Caco-2 (cell line): ENCODE data around the gene DCXR. TPM values are rescaled to one million over a fixed set of nuclear protein-coding genes. Genes with fewer than 3 reads are reported as not detected.

Source experiments
- BruUV-seq: library from RNA; stranded (reverse); fragments of 400-500 nt; replicated peaks from 2 replicates; lab custom pipeline; 2021; lab: Mats Ljungman, UMichigan
- CTCF ChIA-PET: fragments of 300-600 bp; sonication (Branson Sonifier 250); formaldehyde crosslinking; loops from one replicate; lab custom pipeline; 2022; ENCODE audit warnings: antibody characterized with exemption; lab: Charles Lee
- POLR2A ChIA-PET: fragments of 300-600 bp; sonication (Branson Sonifier 250); formaldehyde crosslinking; loops from one replicate; lab custom pipeline; 2022; ENCODE audit warnings: antibody characterized with exemption; lab: Charles Lee
- DNase-seq, 2 experiments: peaks; one replicate each; pipeline versions ENCODE4 v3.0.0 to v3.0.0-alpha.2; 2020 to 2022
- H3K27me3 ChIP-seq: replicated peaks from 2 replicates; pipeline ENCODE4 v1.6.0; 2011; ENCODE audit warnings: low read length; ENCODE audit not compliant: control insufficient read depth, insufficient read depth
- H3K36me3 ChIP-seq: 2 replicates; pipeline ENCODE4 v1.5.1; 2011; ENCODE audit warnings: low read length; ENCODE audit not compliant: control insufficient read depth, insufficient read depth
- H3K4me1 ChIP-seq: fragments of 250-450 bp; sonication (Bioruptor Pico); 2 replicates; pipeline ENCODE4 v1.5.1; 2020; ENCODE audit warnings: mild to moderate bottlenecking
- H3K4me3 ChIP-seq: 2 replicates; pipeline ENCODE4 v1.5.1; 2011; ENCODE audit warnings: low read depth, mild to moderate bottlenecking, control low read depth, low read length
- H3K9me3 ChIP-seq: fragments of 250-450 bp; sonication (Bioruptor Pico); 2 replicates; pipeline ENCODE4 v1.5.1; 2020; ENCODE audit warnings: mild to moderate bottlenecking, moderate library complexity
- H3K27ac Mint-ChIP-seq: one replicate; pipeline ENCODE4 v1.8.0; 2022; ENCODE audit warnings: mixed read lengths; ENCODE audit not compliant: unreplicated experiment
- H3K27me3 Mint-ChIP-seq: one replicate; pipeline ENCODE4 v1.8.0; 2022; ENCODE audit warnings: mixed read lengths; ENCODE audit not compliant: insufficient read depth, unreplicated experiment
- H3K36me3 Mint-ChIP-seq: one replicate; pipeline ENCODE4 v1.8.0; 2022; ENCODE audit warnings: mild to moderate bottlenecking, mixed read lengths; ENCODE audit not compliant: insufficient read depth, unreplicated experiment
- H3K4me1 Mint-ChIP-seq: one replicate; pipeline ENCODE4 v1.8.0; 2022; ENCODE audit warnings: low read depth, mixed read lengths; ENCODE audit not compliant: unreplicated experiment
- H3K4me3 Mint-ChIP-seq: one replicate; pipeline ENCODE4 v1.8.0; 2022; ENCODE audit warnings: mild to moderate bottlenecking, moderate library complexity, mixed read lengths; ENCODE audit not compliant: unreplicated experiment
- H3K9me3 Mint-ChIP-seq: one replicate; pipeline ENCODE4 v1.8.0; 2022; ENCODE audit warnings: mixed read lengths; ENCODE audit not compliant: unreplicated experiment
- intact Hi-C: fragments of 100-400 bp; cut with micrococcal nuclease; formaldehyde crosslinking; loops from one replicate; pipeline ENCODE4 v1.10.0; 2022; ENCODE audit not compliant: unreplicated experiment
- total RNA-seq: library from RNA; stranded (reverse); gene quantifications from 2 replicates; pipeline ENCODE4 v1.2.3, GENCODE V29; 2022
- TF ChIP-seq, protein P1 (sequence below), 2 experiments: fragments of 200-600 bp in 1 of 2; IDR thresholded peaks; 1 replicate in 1 of 2; 2 replicates in 1 of 2; pipeline versions ENCODE4 v1.5.1 to v1.8.0; 2011 to 2022; ENCODE audit warnings: antibody characterized with exemption in 1 of 2, control low read depth in 1 of 2, inconsistent platforms in 1 of 2, low read depth in 1 of 2, low read length in 1 of 2, mild to moderate bottlenecking in 1 of 2, moderate library complexity in 1 of 2; ENCODE audit not compliant: insufficient read depth in 1 of 2, severe bottlenecking in 1 of 2, unreplicated experiment in 1 of 2

Gene DCXR
- total RNA-seq, 1 experiment from 2014 or later: 197 TPM

DNA sequence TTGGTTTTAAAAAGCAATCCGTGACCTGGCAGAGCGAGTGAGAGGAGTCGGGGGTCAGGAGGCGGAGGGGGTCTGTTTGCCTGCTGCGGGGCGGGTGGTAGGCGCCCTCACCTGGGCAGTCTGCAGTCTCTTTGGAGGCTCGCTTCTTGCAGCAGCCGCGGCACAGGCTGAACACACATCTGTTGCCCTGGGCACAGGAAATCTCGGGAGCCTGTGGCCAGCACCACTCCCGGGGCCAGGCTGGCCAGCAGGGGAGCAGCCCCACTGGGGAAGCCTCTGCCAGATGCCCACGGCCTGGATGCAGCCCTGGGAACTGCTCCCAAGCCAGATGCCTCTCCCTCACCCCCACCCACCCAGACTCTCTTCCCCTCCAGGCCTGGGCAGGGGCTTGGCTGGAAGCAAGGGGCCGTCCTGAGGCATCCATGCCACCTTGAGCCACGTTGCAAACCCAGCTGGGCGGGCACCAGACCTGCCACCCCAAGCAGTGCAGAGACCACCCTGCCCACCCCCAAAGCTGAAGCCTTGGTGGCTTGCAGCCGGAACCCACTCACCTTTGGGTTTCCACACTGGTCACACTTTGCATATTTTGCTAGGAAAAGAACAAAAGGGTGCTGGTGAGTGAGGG is 20.8 kb upstream of the DCXR start:
- Histone ChIP-seq H3K4me1 (no peaks in the 10 kb centered on the region), H3K4me3 (no peak overlapping the region), H3K27me3 (no peaks in the 10 kb centered on the region), H3K9me3 (no peaks in the 10 kb centered on the region), H3K36me3 (peaks cover 1% of the 10 kb centered on the region; the same call in 1 of the 2 replicates)
- no peaks in the 10 kb centered on the region for H3K4me1 Mint-ChIP-seq
- no peaks in the 10 kb centered on the region for H3K9me3 Mint-ChIP-seq
- no peaks in the 10 kb centered on the region for H3K27me3 Mint-ChIP-seq
- no TSS peak for BruUV-seq
- no peak for DNase-seq
- ChIA-PET CTCF (no interaction called here), POLR2A (no interaction called here)
- H3K27ac Mint-ChIP-seq: no peak overlapping the region
- intact Hi-C loops: no loop called here
- no peak overlapping the region for H3K4me3 Mint-ChIP-seq
- TF ChIP-seq, protein P1, sequence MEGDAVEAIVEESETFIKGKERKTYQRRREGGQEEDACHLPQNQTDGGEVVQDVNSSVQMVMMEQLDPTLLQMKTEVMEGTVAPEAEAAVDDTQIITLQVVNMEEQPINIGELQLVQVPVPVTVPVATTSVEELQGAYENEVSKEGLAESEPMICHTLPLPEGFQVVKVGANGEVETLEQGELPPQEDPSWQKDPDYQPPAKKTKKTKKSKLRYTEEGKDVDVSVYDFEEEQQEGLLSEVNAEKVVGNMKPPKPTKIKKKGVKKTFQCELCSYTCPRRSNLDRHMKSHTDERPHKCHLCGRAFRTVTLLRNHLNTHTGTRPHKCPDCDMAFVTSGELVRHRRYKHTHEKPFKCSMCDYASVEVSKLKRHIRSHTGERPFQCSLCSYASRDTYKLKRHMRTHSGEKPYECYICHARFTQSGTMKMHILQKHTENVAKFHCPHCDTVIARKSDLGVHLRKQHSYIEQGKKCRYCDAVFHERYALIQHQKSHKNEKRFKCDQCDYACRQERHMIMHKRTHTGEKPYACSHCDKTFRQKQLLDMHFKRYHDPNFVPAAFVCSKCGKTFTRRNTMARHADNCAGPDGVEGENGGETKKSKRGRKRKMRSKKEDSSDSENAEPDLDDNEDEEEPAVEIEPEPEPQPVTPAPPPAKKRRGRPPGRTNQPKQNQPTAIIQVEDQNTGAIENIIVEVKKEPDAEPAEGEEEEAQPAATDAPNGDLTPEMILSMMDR (IDR thresholded peaks at IDR 0.05; ENCODE audit: insufficient read depth in 1 of 2, low read depth in 1 of 2, low read length in 1 of 2, severe bottlenecking in 1 of 2, unreplicated experiment in 1 of 2): no peak
- peaks cover 74% of the 10 kb centered on the region for H3K36me3 Mint-ChIP-seq

DNA sequence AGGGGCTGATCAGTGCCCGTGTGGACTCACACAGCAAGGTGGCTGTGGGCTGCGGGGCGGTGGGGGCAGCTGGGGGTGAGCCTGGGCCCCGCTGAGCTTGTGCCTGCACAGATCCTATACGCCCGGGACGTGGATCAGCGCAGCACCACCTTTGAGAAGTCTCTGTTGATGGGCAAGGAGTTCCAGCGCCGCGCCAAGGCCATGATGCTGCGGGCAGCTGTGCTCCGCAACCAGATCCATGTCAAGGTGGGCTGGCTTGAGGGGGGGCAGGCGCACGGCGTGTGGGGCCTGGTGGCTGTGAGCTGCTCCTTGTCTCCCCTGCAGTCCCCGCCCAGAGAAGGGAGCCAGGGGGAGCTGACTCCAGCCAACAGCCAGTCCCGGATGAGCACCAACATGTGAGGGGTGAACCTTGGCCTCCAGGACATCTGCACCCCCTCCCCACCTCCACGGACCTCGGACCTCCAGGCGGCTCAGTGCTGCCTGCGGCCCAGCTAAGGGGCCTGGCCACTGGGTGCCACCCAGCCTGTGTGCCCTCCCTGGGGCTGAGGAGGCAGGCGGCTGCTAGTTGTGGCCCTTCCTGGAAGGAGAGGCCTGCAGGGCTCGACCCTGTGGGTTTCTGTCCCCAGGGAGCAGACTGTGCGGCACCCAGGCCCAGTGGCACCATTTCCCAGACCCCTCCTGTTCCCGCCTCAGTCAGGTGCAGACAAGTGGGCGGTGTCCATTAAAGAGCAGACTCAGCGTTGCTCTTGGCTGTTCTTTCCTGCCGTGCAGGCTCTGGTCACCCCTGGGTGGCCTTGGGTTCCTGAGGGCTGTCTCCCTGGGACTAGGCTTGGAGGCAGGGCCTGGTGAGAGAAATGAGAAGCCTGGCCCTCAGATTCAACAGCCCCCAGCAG is 19.5 kb upstream of the DCXR start:
- H3K4me1 Mint-ChIP-seq: no peaks in the 10 kb centered on the region
- no peak overlapping the region for H3K4me3 ChIP-seq
- peaks cover 71% of the 10 kb centered on the region for H3K36me3 Mint-ChIP-seq
- TSS peak; percentile 54 for BruUV-seq
- no peaks in the 10 kb centered on the region for H3K27me3 ChIP-seq
- TF ChIP-seq, protein P1 (IDR thresholded peaks at IDR 0.05; ENCODE audit: insufficient read depth in 1 of 2, low read depth in 1 of 2, low read length in 1 of 2, severe bottlenecking in 1 of 2, unreplicated experiment in 1 of 2): no peak
- intact Hi-C loops: no loop called here
- no peak overlapping the region for H3K4me3 Mint-ChIP-seq
- ChIA-PET POLR2A (no interaction called here), CTCF (interaction anchor here (1.1 kb wide), 1 partner anchor 19 kb away, joined by 3 read pairs; the partner anchor contains the start of gene DCXR)
- DNase-seq: no peak
- peaks cover 1% of the 10 kb centered on the region; the same call in 1 of the 2 replicates for H3K36me3 ChIP-seq
- no peaks in the 10 kb centered on the region for H3K9me3 Mint-ChIP-seq
- H3K27me3 Mint-ChIP-seq: no peaks in the 10 kb centered on the region
- no peaks in the 10 kb centered on the region for H3K9me3 ChIP-seq
- H3K4me1 ChIP-seq: no peaks in the 10 kb centered on the region; the same call in 1 of the 2 replicates
- H3K27ac Mint-ChIP-seq: peak overlapping the region; percentile 29

DNA sequence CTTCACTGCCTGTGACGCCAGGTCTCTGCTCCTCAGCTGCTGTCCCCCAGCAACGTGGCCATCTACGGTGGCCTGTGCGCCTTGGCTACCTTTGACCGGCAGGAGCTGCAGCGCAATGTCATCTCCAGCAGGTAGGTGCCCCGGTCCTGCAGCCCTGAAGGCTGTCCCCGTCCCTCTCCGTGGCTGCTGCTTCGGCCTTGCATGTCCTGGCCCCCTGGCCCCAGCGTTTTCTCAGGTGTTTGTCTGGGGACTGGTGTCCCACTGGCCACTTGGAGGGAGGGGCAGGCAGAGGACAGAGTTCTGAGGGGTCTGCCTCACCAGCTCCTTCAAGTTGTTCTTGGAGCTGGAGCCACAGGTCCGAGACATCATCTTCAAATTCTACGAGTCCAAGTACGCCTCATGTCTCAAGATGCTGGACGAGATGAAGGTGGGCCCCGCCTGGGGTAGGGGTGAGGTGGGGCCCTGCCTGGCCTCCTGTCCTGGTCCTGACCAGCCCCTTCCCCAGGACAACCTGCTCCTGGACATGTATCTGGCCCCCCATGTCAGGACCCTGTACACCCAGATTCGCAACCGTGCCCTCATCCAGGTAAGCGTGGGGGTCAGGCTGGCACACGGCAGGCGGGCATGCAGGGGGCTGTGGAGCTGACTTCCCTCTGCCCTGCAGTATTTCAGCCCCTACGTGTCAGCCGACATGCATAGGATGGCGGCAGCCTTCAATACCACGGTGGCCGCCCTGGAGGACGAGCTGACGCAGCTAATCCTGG is 18.6 kb upstream of the DCXR start:
- H3K4me3 Mint-ChIP-seq: no peak overlapping the region
- peaks cover 1% of the 10 kb centered on the region; the same call in 1 of the 2 replicates for H3K36me3 ChIP-seq
- H3K36me3 Mint-ChIP-seq: peaks cover 63% of the 10 kb centered on the region
- no peaks in the 10 kb centered on the region for H3K9me3 Mint-ChIP-seq
- TF ChIP-seq, protein P1 (IDR thresholded peaks at IDR 0.05; ENCODE audit: insufficient read depth in 1 of 2, low read depth in 1 of 2, low read length in 1 of 2, severe bottlenecking in 1 of 2, unreplicated experiment in 1 of 2): no peak
- BruUV-seq: no TSS peak
- POLR2A ChIA-PET: no interaction called here
- intact Hi-C loops: no loop called here
- no peaks in the 10 kb centered on the region for H3K4me1 Mint-ChIP-seq
- CTCF ChIA-PET: interaction anchor here (1.0 to 1.1 kb wide), 2 partner anchors 19 to 25 kb away, joined by 3 to 7 read pairs; partner anchors contain the start of genes DCXR and RAC3
- H3K27ac Mint-ChIP-seq: peak overlapping the region; percentile 29
- no peak overlapping the region for H3K4me3 ChIP-seq
- no peaks in the 10 kb centered on the region for H3K9me3 ChIP-seq
- DNase-seq: no peak
- no peaks in the 10 kb centered on the region for H3K27me3 Mint-ChIP-seq
- H3K4me1 ChIP-seq: no peaks in the 10 kb centered on the region; the same call in 1 of the 2 replicates
- H3K27me3 ChIP-seq: no peaks in the 10 kb centered on the region
